GM19452 (cell line): ENCODE measurements around the gene DCUN1D1.
A peak's percentile ranks its signal among the peaks of the same experiment; 100 is the strongest.

Experiments
- ATAC-seq: cut with Tn5 transposase; IDR thresholded peaks from one replicate; pipeline ENCODE4 v1.9.1; 2021; ENCODE audit not compliant: unreplicated experiment

DCUN1D1 gene

GRCh38 chr3:182937293-182938051 is 42.9 kb downstream of the DCUN1D1 start:
- ATAC-seq = peak; percentile 84

- no peak for ATAC-seq
Measured at GRCh38 chr3:182936918-182937285, 43.4 kb downstream of the DCUN1D1 start.

GRCh38 chr3:182936239-182936917 is 44.0 kb downstream of the DCUN1D1 start:
- no peak for ATAC-seq

- no peak for ATAC-seq
Measured at GRCh38 chr3:182935803-182936202, 44.5 kb downstream of the DCUN1D1 start.

- peak; percentile 35 for ATAC-seq
Measured at GRCh38 chr3:182925944-182926337, 54.4 kb downstream of the DCUN1D1 start.

- ATAC-seq = peak; percentile 96
Measured at GRCh38 chr3:182925330-182925943, 54.9 kb downstream of the DCUN1D1 start.

GRCh38 chr3:182921665-182922355 is 58.5 kb downstream of the DCUN1D1 start:
- ATAC-seq = no peak

- ATAC-seq = no peak
Measured at GRCh38 chr3:182920515-182921084, 59.7 kb downstream of the DCUN1D1 start.

GRCh38 chr3:182919866-182920357 is 60.4 kb downstream of the DCUN1D1 start:
- no peak for ATAC-seq

GRCh38 chr3:182917134-182917533 is 63.2 kb downstream of the DCUN1D1 start:
- no peak for ATAC-seq

GRCh38 chr3:182914341-182914740 is 66.0 kb downstream of the DCUN1D1 start:
- peak; percentile 35 for ATAC-seq

GRCh38 chr3:182913889-182914288 is 66.4 kb downstream of the DCUN1D1 start:
- peak; percentile 92 for ATAC-seq

- no peak for ATAC-seq
Measured at GRCh38 chr3:182912474-182912873, 67.9 kb downstream of the DCUN1D1 start.

- no peak for ATAC-seq
Measured at GRCh38 chr3:182911782-182912111, 68.6 kb downstream of the DCUN1D1 start.

- no peak for ATAC-seq
Measured at GRCh38 chr3:182910936-182911781, 69.2 kb downstream of the DCUN1D1 start.

GRCh38 chr3:182909318-182910040 is 70.9 kb downstream of the DCUN1D1 start:
- ATAC-seq = no peak

GRCh38 chr3:182908471-182908870 is 71.9 kb downstream of the DCUN1D1 start:
- ATAC-seq = no peak

- no peak for ATAC-seq
Measured at GRCh38 chr3:182906036-182906435, 74.3 kb downstream of the DCUN1D1 start.

GRCh38 chr3:182905623-182906022 is 74.7 kb downstream of the DCUN1D1 start:
- no peak for ATAC-seq

- ATAC-seq = no peak
Measured at GRCh38 chr3:182904164-182904563, 76.2 kb downstream of the DCUN1D1 start.
